Measurements from ENCODE around the gene AFTPH.

The AFTPH gene

DNA sequence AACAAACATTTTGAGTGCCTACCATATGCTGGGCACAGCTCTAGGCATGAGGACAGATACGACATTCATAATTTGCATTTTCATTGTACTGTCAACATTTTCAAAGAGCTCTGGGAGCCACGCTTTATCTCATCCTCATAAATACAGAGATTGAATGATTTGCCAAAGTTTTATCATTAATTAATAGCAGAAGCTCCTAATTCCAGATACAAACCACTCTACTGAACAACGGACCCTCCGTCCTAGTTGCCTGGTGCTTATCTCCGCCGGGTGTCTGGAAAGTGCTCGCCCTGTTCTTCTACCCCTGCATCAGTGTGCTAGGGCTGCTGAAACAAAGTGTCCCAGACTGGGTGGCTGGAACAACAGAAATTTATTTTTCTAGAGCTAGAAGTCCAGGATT, 105.7 kb downstream of the AFTPH start:
- Histone ChIP-seq H3K4me3 (ENCODE audit: low read length) (no peak overlapping the region), H4K8ac (ENCODE audit: low read depth, low read length) (no peak overlapping the region), H3K36me3 (ENCODE audit: control insufficient read depth, insufficient read depth, low read length) (peaks cover 4% of the 10 kb centered on the region), H2BK15ac (replicated peaks; ENCODE audit: low read depth) (no peak overlapping the region), H3K79me1 (ENCODE audit: low read length) (peaks cover 2% of the 10 kb centered on the region), H3K4me1 (ENCODE audit: control insufficient read depth, low read depth, low read length) (peaks cover 3% of the 10 kb centered on the region), H3K79me2 (ENCODE audit: control insufficient read depth, insufficient read depth, low read length) (no peaks in the 10 kb centered on the region), H3K18ac (ENCODE audit: low read length) (no peak overlapping the region), H3K4ac (ENCODE audit: low read depth, low read length) (no peak overlapping the region), H2AK5ac (ENCODE audit: low read length) (no peak overlapping the region), H3K9ac (ENCODE audit: low read length) (no peak overlapping the region), H3K23ac (ENCODE audit: low read length) (no peak overlapping the region), H3K27me3 (ENCODE audit: insufficient read depth, low read length, poor library complexity) (no peaks in the 10 kb centered on the region), H3K4me2 (ENCODE audit: low read length) (no peak overlapping the region), H2BK120ac (ENCODE audit: low read depth, low read length) (no peak overlapping the region), H3K56ac (ENCODE audit: low read length) (no peak overlapping the region), H2BK5ac (ENCODE audit: low read length) (no peak overlapping the region), H4K5ac (ENCODE audit: low read length) (no peak overlapping the region), H3K27ac (ENCODE audit: low read depth, low read length) (no peak overlapping the region)
- WGBS (ENCODE audit: extremely low coverage, insufficient coverage, low lambda C conversion rate): no CpG with 5 or more reads among the region's 7 CpGs
- no peak for DNase-seq

DNA sequence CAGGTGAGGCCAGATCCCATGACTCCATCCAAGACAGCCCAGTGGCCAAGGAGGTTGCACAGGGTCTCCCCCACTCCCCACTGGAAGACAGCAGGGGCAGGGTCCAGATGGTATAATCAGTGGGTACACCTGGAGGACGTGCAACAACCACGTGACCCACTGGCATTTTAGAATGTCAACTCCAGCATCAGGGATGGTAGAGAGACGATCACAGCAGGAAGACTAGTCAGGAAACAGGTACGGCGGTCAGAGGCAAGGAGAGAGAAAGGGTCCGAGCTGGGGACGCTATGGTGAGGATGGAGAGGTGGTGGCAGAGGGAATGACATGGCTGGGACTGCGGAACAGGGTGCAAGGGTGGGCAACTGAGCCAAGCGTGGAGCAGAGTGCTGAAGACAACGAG, 106.6 kb downstream of the AFTPH start:
- Histone ChIP-seq H3K4me2 (ENCODE audit: low read length) (no peak overlapping the region), H3K4me3 (ENCODE audit: low read length) (no peak overlapping the region), H3K36me3 (ENCODE audit: control insufficient read depth, insufficient read depth, low read length) (peaks cover 5% of the 10 kb centered on the region), H3K79me2 (ENCODE audit: control insufficient read depth, insufficient read depth, low read length) (no peaks in the 10 kb centered on the region), H2BK15ac (replicated peaks; ENCODE audit: low read depth) (no peak overlapping the region), H4K5ac (ENCODE audit: low read length) (no peak overlapping the region), H3K23ac (ENCODE audit: low read length) (no peak overlapping the region), H2AK5ac (ENCODE audit: low read length) (no peak overlapping the region), H3K27me3 (ENCODE audit: insufficient read depth, low read length, poor library complexity) (no peaks in the 10 kb centered on the region), H3K56ac (ENCODE audit: low read length) (no peak overlapping the region), H3K79me1 (ENCODE audit: low read length) (peaks cover 3% of the 10 kb centered on the region), H4K8ac (ENCODE audit: low read depth, low read length) (no peak overlapping the region), H2BK120ac (ENCODE audit: low read depth, low read length) (no peak overlapping the region), H3K18ac (ENCODE audit: low read length) (no peak overlapping the region), H3K4me1 (ENCODE audit: control insufficient read depth, low read depth, low read length) (peaks cover 3% of the 10 kb centered on the region), H3K27ac (ENCODE audit: low read depth, low read length) (no peak overlapping the region), H3K4ac (ENCODE audit: low read depth, low read length) (no peak overlapping the region), H2BK5ac (ENCODE audit: low read length) (no peak overlapping the region), H3K9ac (ENCODE audit: low read length) (no peak overlapping the region)
- DNase-seq: no peak
- no CpG with 5 or more reads among the region's 10 CpGs for WGBS (ENCODE audit: extremely low coverage, insufficient coverage, low lambda C conversion rate)

DNA sequence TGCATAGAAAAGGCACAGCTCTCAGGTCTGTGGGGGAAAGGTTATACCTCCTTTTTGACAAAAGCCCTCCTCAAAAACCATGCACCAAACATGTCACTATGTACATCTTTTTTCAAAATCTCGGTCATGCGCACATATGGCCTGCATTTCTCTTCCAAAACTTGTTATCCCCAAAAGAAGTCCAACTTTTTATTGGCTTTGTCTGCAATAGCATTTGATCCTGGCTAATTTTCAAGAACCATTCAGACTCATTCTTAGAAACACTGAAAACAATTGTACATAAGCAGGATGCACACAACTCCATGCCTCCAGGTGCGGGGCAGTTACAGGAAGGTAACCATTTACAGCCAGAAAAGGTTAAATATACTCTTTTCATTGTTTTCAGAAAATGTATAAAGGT, 107.6 kb downstream of the AFTPH start:
- H3K9ac ChIP-seq (ENCODE audit: low read length): no peak overlapping the region
- no peak overlapping the region for H3K23ac ChIP-seq (ENCODE audit: low read length)
- no peak overlapping the region for H4K8ac ChIP-seq (ENCODE audit: low read depth, low read length)
- H2BK120ac ChIP-seq (ENCODE audit: low read depth, low read length): no peak overlapping the region
- H3K36me3 ChIP-seq (ENCODE audit: control insufficient read depth, insufficient read depth, low read length): peaks cover 7% of the 10 kb centered on the region
- no peak overlapping the region for H2BK15ac ChIP-seq (replicated peaks; ENCODE audit: low read depth)
- H3K4me2 ChIP-seq (ENCODE audit: low read length): no peak overlapping the region
- H3K4ac ChIP-seq (ENCODE audit: low read depth, low read length): no peak overlapping the region
- H3K18ac ChIP-seq (ENCODE audit: low read length): no peak overlapping the region
- no peaks in the 10 kb centered on the region for H3K27me3 ChIP-seq (ENCODE audit: insufficient read depth, low read length, poor library complexity)
- DNase-seq: no peak
- no peak overlapping the region for H3K4me3 ChIP-seq (ENCODE audit: low read length)
- H2AK5ac ChIP-seq (ENCODE audit: low read length): no peak overlapping the region
- WGBS (ENCODE audit: extremely low coverage, insufficient coverage, low lambda C conversion rate): no CpG with 5 or more reads among the region's 3 CpGs
- H3K4me1 ChIP-seq (ENCODE audit: control insufficient read depth, low read depth, low read length): peaks cover 3% of the 10 kb centered on the region
- H4K5ac ChIP-seq (ENCODE audit: low read length): no peak overlapping the region
- H3K27ac ChIP-seq (ENCODE audit: low read depth, low read length): no peak overlapping the region
- H2BK5ac ChIP-seq (ENCODE audit: low read length): no peak overlapping the region
- H3K79me1 ChIP-seq (ENCODE audit: low read length): peaks cover 8% of the 10 kb centered on the region
- H3K56ac ChIP-seq (ENCODE audit: low read length): no peak overlapping the region
- H3K79me2 ChIP-seq (ENCODE audit: control insufficient read depth, insufficient read depth, low read length): no peaks in the 10 kb centered on the region

DNA sequence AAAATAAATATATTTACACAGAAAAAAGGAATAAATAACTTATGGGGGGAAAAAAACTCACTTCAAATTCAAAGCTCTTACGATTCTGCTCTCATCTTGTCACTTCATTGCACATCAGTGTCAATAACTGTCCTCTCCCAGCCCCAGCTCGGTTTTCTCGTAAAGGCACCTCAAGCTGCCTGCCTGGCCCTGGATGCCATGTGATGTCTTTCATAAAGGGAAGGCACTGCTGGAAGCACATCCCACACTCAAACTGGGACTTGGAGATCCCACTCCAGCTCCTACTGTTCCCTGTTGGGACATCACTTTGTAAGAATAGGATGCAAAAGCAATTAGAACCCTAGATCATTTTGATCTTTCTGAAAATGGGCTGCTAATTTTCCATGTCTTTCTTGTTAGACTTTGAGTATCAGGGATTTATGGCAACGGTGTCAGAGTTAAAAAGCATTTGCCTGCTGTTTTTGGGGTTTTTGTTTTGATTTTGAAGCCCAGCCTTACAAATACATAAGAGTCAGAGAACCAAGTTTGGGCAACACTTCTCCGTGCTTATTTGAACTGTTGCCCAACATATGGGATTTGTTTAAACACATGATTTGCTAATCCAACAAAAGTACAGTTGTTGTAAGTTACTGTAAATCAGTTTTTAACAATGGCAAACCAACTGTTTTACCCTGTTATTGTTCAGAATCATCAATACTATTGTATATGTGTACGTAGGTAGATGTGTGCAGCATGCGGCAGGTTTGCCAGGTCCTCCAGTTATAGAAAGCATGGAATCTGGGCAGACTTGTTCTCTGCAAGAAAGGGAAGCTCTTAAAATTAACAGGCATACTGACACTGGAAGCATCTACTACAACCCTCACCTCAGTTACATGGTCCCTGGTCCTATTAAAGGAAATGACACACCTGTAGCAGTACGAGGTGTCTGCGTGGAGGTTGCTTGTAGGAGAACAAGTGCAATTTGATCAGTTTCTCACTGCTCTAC, 109.0 kb downstream of the AFTPH start:
- Histone ChIP-seq H3K18ac (ENCODE audit: low read length) (no peak overlapping the region), H3K4me2 (ENCODE audit: low read length) (no peak overlapping the region), H3K4ac (ENCODE audit: low read depth, low read length) (no peak overlapping the region), H3K79me2 (ENCODE audit: control insufficient read depth, insufficient read depth, low read length) (peaks cover 2% of the 10 kb centered on the region), H3K4me1 (ENCODE audit: control insufficient read depth, low read depth, low read length) (peaks cover 3% of the 10 kb centered on the region), H3K27ac (ENCODE audit: low read depth, low read length) (no peak overlapping the region), H3K36me3 (ENCODE audit: control insufficient read depth, insufficient read depth, low read length) (peaks cover 7% of the 10 kb centered on the region), H3K56ac (ENCODE audit: low read length) (no peak overlapping the region), H3K27me3 (ENCODE audit: insufficient read depth, low read length, poor library complexity) (no peaks in the 10 kb centered on the region), H3K4me3 (ENCODE audit: low read length) (no peak overlapping the region), H3K79me1 (ENCODE audit: low read length) (peaks cover 15% of the 10 kb centered on the region), H2AK5ac (ENCODE audit: low read length) (no peak overlapping the region), H2BK120ac (ENCODE audit: low read depth, low read length) (no peak overlapping the region), H4K5ac (ENCODE audit: low read length) (no peak overlapping the region), H4K8ac (ENCODE audit: low read depth, low read length) (no peak overlapping the region), H2BK15ac (replicated peaks; ENCODE audit: low read depth) (no peak overlapping the region), H3K9ac (ENCODE audit: low read length) (no peak overlapping the region), H3K23ac (ENCODE audit: low read length) (no peak overlapping the region), H2BK5ac (ENCODE audit: low read length) (no peak overlapping the region)
- no CpG with 5 or more reads among the region's 9 CpGs for WGBS (ENCODE audit: extremely low coverage, insufficient coverage, low lambda C conversion rate)
- DNase-seq: no peak

DNA sequence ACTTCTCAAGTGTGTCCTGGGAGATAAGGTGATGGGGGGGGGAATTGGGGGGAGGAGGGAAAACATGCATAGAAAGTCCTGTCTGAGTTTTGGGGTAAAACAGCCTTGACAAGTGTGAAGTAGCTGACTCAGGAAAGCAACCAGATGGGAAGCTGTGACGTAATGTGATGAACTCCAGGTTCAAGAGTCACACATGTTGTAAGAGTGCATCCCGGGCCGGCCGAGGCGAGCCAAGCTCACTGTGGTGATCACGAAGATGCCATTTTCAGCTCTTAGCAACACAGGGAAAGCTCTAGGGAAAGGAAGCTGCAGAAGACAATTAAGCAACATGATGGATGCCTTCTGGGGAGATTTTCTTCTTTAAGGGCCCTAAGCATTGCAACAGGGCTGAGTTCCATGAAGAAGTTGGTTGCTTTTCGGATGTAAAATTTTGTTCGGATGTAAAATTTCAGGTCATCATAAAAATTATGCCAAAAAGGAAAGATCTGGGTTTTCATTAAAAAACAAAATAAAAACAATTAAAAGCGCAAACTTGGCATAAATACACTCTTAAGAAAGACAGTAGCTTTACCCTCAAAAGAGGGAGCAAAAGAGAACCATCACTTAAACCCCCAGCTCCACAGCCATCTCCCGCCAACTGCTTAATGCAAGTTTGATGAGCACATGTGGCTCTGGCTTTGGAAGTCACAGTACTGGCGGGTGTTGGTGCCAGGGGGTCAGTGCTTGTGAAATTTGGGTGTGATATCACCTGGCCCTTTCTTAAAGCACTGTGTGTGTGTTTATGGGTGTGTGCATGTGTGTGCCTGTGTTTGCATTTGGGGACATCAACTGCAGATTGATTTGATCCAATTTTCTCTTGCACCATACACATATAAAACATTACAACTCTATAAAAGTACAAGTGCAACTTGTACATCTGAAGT, 110.5 kb downstream of the AFTPH start:
- H4K8ac ChIP-seq (ENCODE audit: low read depth, low read length): no peak overlapping the region
- WGBS (ENCODE audit: extremely low coverage, insufficient coverage, low lambda C conversion rate): no CpG with 5 or more reads among the region's 11 CpGs

More for the DNA sequence above, 110.5 kb downstream of the AFTPH start:
- Histone ChIP-seq H3K23ac (ENCODE audit: low read length) (no peak overlapping the region), H3K9ac (ENCODE audit: low read length) (no peak overlapping the region), H2BK15ac (replicated peaks; ENCODE audit: low read depth) (no peak overlapping the region), H2BK120ac (ENCODE audit: low read depth, low read length) (no peak overlapping the region), H3K18ac (ENCODE audit: low read length) (no peak overlapping the region), H3K27ac (ENCODE audit: low read depth, low read length) (no peak overlapping the region), H3K36me3 (ENCODE audit: control insufficient read depth, insufficient read depth, low read length) (peaks cover 7% of the 10 kb centered on the region), H3K27me3 (ENCODE audit: insufficient read depth, low read length, poor library complexity) (no peaks in the 10 kb centered on the region), H3K4ac (ENCODE audit: low read depth, low read length) (no peak overlapping the region), H3K4me2 (ENCODE audit: low read length) (no peak overlapping the region), H2AK5ac (ENCODE audit: low read length) (no peak overlapping the region), H3K4me1 (ENCODE audit: control insufficient read depth, low read depth, low read length) (peaks cover 3% of the 10 kb centered on the region), H3K56ac (ENCODE audit: low read length) (no peak overlapping the region), H2BK5ac (ENCODE audit: low read length) (no peak overlapping the region), H4K5ac (ENCODE audit: low read length) (no peak overlapping the region), H3K4me3 (ENCODE audit: low read length) (no peak overlapping the region), H3K79me1 (ENCODE audit: low read length) (peaks cover 15% of the 10 kb centered on the region), H3K79me2 (ENCODE audit: control insufficient read depth, insufficient read depth, low read length) (peaks cover 7% of the 10 kb centered on the region)
- DNase-seq: no peak

All from mesendoderm (in vitro differentiated cells).